Central memory CD4-positive, alpha-beta T cell (primary cell): ENCODE data around the gene TWSG1.
"Not testable (repeated sequence)": the region's sequence is repeated elsewhere in the genome, so short reads cannot be mapped to it uniquely, and the experiment has no call there.

ENCODE experiments used
- DNase-seq: peaks from one replicate; pipeline ENCODE4 v3.0.0; 2022

The TWSG1 gene

GRCh38 chr18:9336827-9337226 is 2.3 kb downstream of the TWSG1 start:
- DNase-seq = no peak

DNA sequence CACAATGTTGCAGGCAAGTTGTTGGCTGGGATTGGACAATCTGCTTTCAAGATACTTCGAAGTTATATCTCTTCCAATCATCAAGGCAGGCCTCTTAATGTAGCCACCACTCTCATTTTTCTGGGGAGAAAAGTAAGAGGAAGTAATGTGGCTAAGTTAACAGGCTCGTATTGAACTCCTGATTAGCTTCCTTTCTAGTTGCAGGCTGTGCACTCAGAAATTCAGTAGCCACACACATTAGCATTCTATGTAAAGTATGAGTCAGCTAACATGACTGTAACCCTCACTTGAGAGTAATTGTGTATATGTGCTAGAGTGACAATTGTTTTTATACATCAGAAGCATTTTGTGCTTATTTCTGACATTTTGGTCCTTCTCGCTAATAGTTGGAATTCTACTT is 3.3 kb downstream of the TWSG1 start:
- no peak for DNase-seq

GRCh38 chr18:9340472-9340871 is 5.9 kb downstream of the TWSG1 start:
- no peak for DNase-seq

DNA sequence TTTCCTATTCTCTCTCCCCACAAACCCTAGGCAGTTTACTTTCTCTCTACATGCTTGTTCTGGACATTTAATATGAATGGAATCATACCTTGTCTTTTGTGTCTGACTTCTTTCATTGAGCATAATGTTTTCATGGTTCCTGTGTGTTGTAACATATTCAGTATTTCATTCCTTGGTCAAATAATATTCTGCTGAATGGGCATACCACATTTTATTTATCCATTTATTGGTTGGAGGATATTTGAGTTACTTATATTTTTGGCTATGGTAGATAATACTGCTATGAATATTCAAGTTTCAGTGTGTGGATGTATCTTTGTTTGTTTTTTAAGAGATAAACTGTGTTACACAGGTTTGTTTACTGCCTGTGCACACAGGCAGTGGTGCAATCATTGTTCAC is 9.0 kb downstream of the TWSG1 start:
- DNase-seq = no peak

DNA sequence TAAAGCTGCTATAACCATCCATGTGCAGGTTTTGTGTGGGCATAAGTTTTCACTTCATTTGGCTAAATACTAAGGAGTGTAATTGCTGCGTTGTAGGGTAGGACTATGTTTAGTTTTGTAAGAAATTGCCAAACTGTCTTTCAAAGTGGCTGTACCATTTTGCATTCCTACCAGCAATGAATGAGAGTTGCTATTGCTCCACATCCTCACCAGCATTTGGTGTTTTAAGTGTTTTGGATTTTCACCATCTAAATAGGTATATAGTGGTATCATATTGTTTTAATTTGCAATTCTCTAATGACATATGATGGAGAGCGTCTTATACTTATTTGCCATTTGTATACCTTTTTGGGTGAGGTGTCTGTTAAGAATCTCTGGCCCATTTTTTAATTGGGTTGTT is 12.2 kb downstream of the TWSG1 start:
- no peak for DNase-seq

DNA sequence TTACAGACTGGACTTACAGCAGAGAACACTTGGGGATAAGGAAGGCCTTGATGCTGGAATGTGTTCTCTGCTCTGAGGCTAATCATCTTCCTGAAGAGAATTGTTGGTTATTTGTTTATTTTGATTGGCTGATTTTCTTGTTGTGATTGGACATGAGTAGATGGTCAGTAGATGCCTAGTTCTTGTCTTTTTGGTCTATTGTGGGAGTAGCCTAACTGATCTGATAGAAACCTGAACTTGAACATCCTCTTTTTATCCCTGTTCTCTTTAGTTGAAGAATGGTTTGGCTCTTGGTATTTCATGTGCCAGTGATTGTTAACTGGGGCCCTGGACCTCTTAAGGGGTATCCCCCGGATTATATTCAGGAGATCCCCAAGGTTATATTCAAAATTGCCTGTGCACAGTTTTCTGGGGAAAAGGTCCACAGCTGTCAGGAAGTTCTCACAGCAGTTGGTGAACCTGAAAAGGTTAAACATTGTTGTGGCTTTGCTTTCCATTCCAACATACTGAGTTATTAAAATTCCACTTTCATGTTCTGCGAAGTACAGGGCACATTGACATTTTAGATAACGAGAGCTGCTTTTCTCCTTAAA is 13.6 kb downstream of the TWSG1 start:
- DNase-seq = no peak

DNA sequence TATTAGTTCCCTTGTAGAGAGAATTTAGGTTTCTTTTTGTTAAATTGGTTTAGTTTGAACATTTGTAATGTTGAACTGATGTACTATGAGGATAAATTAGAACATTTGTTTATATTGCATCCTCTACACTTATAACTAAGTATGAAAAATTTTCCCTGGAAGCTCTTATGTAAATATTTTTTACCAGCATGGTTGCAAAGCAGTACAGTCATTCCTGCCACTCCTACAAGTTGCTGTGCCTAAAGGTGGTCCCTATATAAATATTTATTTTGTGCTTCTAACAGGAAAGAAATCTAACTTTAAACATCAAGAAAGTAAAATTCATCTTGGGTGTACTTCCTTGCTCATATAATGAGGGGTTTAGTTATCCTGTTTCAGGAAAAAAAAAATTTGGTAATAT is 14.2 kb downstream of the TWSG1 start:
- no peak for DNase-seq

DNA sequence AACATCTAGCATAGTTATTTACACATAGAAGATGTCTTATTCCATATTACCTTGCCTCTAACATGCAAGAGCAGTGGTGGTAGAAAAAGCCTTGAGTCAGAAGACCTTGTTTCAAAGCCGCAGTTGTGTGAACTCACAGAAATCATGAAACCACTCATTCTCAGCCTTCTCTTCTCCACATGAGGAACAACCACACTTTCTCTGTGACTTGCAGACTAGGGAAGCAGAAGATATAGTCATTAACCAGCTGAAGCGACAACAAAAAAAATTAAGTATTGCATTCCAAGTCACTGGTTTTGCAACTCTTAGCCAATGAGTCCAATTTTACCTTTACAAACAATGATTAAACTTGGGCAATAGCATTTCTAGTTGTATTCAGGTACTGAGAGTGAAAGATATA is 19.0 kb downstream of the TWSG1 start:
- DNase-seq = no peak

GRCh38 chr18:9354256-9354655 is 19.7 kb downstream of the TWSG1 start:
- DNase-seq = no peak

DNA sequence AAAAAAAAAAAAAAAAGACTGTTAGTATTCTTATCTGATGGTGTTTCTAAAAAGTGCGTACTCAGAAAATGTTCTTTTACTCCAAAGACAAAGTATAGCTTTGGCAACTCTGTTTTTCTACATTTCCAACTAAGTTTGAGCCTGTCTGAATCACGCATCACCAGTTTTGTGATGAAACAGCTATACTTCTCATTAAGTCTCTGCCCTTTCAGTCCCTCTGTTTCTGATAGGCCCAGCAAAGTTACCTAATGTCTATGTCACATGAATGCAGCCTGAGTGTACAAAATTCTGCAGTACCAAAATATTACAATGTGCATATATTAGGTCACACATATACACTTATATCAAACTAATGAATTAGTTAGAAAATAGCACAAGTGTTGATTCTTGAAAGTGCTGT is 22.4 kb downstream of the TWSG1 start:
- no peak for DNase-seq

DNA sequence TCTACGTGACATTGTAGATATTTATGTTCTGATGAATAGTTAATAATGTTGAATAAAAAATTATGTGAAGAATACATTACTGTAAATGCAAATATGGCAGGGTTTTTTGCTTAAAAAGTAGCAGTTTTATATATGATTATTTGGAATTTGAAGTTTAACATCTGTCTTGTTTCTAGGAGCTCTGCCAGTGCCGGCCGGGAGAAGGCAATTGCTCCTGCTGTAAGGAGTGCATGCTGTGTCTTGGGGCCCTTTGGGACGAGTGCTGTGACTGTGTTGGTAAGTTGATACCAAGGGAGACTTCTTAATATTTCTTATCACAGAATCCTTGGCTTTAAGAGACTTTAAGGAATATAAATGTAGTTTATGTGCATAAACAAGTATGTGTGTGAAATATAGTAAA is 25.2 kb downstream of the TWSG1 start:
- no peak for DNase-seq

GRCh38 chr18:9361191-9361590 is 26.6 kb downstream of the TWSG1 start:
- DNase-seq = no peak

GRCh38 chr18:9362869-9363268 is 28.3 kb downstream of the TWSG1 start:
- DNase-seq = no peak

- no peak for DNase-seq
Observed at GRCh38 chr18:9364242-9364641, 29.7 kb downstream of the TWSG1 start.

GRCh38 chr18:9365406-9365805 is 30.8 kb downstream of the TWSG1 start:
- DNase-seq = no peak

DNA sequence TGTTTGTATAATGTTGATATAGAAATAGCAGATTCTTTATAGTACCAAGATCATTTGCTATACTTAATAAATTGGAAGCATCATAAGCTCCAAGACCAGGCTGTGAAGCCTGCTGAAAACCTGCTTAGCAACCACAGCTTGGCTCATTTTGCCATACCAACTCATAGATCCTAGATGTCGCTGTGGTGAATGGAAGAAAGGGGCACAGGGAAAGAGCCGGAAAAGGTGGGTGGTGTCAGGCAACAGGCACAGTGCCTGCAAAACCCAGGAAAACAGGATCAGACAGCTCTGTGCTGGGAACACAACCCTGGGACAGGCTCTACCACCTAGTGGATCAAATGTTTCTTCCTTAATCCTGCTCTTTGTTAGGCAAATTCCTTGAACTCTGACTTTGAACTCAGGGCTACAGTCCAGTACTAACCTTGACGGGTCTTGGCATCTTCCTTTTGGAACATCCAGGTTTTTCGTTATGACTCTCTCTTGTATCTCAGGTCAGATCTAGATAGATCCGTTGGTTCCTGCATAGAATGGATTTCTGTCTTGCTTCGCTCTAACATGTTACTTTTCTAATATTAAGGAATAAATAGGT is 31.6 kb downstream of the TWSG1 start:
- no peak for DNase-seq

GRCh38 chr18:9373254-9373653 is 38.7 kb downstream of the TWSG1 start:
- not testable (repeated sequence) for DNase-seq

GRCh38 chr18:9379118-9379517 is 44.5 kb downstream of the TWSG1 start:
- DNase-seq = no peak

GRCh38 chr18:9380101-9380500 is 45.5 kb downstream of the TWSG1 start:
- no peak for DNase-seq

DNA sequence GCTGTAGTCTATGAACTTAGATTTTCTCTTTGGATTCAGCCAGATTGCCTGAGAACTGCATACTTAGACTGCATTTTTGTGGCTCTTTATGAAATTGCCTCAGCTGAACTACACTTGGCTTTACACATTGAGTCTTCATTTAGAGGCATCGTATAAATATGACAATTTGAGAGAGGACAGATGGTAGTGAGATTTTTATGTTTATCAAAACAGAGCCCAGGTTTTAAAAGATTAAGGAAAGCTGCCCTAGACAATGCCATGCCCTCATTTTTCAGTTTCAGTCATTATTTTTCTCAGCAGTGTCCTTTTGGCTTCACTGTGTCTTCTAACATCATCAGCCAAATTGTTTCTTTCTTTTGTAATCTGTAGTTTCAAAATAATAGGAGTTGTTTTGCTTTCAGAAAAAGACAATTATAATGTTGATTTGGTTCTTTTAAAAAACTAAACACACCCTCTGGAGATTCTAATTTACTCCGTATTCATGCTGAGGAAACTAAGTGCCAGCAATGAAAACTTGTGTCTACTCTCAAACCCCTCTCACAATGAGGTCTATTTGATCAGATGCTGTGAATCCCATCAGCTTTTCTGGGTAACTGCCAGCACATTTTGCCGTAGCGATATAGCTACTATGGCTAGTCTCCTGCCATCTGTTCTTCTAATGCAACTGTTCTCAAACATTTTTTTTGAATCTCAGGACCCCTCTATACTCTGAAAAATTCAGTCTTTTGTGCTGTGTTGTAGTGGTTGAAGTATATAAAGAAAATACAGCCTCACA is 46.2 kb downstream of the TWSG1 start:
- no peak for DNase-seq

- no peak for DNase-seq
Observed at GRCh38 chr18:9386879-9387278, 52.3 kb downstream of the TWSG1 start.

DNA sequence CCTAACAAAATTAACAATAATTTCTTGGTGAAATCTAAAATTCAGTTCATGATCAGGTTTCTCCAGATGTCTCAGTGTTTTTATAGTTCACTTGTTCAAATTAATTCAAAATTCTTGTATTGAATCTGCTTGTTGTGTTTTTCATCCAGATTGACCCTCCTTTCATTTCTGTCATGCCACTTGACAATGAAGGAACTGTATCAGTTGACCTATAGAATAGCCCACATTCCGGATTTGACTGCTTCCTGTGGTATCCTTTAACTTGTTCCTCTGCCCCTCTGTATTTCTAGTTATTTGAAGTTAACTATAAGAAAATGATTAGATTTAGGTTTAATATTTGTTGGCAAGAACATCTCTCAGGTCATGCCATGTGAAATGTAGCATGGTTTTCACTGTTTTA is 53.3 kb downstream of the TWSG1 start:
- DNase-seq = no peak

- DNase-seq = no peak
Observed at GRCh38 chr18:9389706-9390105, 55.1 kb downstream of the TWSG1 start.

- no peak for DNase-seq
Observed at GRCh38 chr18:9392726-9393125, 58.2 kb downstream of the TWSG1 start.

DNA sequence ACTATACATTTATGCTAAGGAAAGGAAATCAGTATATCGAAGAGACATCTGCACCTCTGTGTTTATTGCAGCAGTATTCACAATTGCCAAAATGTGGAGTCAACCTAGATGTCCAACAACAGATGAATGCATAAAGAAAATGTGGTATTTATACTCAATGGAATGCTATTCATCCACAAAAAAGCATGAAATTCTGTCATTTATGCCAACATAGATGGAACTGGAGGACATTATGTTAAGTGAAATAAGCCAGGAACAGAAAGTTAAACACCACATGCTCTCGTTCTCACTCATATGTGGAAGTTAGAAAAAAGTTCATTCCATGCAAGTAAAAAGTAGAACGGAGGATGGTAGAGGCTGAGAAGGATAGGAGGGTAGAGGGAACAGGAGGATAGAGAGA is 59.5 kb downstream of the TWSG1 start:
- no peak for DNase-seq
